Measurements from ENCODE around the gene NSUN2.

The NSUN2 gene

DNA sequence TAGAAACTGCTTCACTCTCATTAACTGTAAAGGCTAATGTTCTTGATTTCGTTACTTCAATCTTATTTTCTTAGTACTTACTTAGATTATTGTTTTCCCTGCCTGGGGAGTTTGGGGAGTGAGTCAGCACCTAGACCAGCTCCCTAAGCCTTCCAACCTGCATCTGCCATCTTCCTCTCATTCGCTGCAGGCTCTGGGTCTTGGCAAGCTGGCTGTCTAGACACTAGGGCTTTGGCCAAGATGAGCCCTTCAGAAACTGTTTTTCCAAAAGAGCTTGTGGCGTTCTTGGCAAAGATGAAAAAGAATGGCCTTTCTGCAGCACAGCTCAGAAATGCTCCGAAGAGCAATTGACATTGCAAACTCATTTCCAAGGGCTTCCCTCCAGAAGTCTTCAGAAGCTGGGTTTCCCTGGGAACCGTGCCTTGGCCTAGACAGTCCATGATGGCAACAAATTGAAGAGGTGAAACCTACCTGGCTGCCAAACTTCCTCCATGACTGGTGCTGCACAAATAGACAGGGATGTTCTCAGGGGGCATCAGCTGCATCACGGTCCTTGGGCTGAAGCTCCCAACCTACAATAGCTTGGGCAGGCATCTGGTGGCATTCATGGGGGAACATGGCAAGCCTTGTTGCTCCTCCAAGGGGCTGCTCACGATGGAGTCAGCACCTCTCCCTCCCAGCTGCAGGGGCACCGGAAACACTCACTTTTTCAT lies 76.6 kb downstream of the NSUN2 start:
- DNase-seq (ENCODE audit: low read depth), result no peak
- H3K4me3 ChIP-seq (ENCODE audit: low read depth, low read length), result no peak overlapping the region
- TF ChIP-seq, protein P1, sequence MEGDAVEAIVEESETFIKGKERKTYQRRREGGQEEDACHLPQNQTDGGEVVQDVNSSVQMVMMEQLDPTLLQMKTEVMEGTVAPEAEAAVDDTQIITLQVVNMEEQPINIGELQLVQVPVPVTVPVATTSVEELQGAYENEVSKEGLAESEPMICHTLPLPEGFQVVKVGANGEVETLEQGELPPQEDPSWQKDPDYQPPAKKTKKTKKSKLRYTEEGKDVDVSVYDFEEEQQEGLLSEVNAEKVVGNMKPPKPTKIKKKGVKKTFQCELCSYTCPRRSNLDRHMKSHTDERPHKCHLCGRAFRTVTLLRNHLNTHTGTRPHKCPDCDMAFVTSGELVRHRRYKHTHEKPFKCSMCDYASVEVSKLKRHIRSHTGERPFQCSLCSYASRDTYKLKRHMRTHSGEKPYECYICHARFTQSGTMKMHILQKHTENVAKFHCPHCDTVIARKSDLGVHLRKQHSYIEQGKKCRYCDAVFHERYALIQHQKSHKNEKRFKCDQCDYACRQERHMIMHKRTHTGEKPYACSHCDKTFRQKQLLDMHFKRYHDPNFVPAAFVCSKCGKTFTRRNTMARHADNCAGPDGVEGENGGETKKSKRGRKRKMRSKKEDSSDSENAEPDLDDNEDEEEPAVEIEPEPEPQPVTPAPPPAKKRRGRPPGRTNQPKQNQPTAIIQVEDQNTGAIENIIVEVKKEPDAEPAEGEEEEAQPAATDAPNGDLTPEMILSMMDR (IDR thresholded peaks at IDR 0.05; ENCODE audit: control insufficient read depth, extremely low read depth, insufficient read depth), result no peak

DNA sequence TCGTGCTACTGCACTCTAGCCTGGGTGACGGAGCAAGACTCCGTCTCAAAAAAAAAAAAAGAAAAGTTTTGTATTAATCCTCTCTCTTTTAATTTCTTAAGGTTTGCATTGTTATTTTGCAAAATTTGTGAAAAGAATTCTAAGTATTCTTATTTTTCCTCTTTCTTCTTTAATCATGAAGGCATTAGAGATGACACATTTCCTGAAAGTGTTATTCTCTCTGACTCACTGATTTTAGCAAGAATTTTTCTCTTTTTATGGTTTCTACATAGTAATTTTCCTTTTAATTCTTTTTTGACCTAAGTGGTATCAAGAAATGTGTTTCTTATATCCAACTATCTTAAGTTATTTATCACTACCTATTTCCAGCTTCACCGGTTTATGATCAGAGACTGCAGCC lies 78.0 kb downstream of the NSUN2 start:
- DNase-seq (ENCODE audit: low read depth), result no peak
- no peak overlapping the region for H3K4me3 ChIP-seq (ENCODE audit: low read depth, low read length)
- TF ChIP-seq, protein P1 (IDR thresholded peaks at IDR 0.05; ENCODE audit: control insufficient read depth, extremely low read depth, insufficient read depth), result no peak

- DNase-seq (ENCODE audit: low read depth), result no peak
- TF ChIP-seq, protein P1 (IDR thresholded peaks at IDR 0.05; ENCODE audit: control insufficient read depth, extremely low read depth, insufficient read depth), result no peak
- no peak overlapping the region for H3K4me3 ChIP-seq (ENCODE audit: low read depth, low read length)
Measured at GRCh38 chr5:6553972-6554371, 78.9 kb downstream of the NSUN2 start.

- no peak for DNase-seq (ENCODE audit: low read depth)
- TF ChIP-seq, protein P1 (IDR thresholded peaks at IDR 0.05; ENCODE audit: control insufficient read depth, extremely low read depth, insufficient read depth), result no peak
- H3K4me3 ChIP-seq (ENCODE audit: low read depth, low read length), result no peak overlapping the region
Measured at GRCh38 chr5:6552612-6553011, 80.2 kb downstream of the NSUN2 start.

DNA sequence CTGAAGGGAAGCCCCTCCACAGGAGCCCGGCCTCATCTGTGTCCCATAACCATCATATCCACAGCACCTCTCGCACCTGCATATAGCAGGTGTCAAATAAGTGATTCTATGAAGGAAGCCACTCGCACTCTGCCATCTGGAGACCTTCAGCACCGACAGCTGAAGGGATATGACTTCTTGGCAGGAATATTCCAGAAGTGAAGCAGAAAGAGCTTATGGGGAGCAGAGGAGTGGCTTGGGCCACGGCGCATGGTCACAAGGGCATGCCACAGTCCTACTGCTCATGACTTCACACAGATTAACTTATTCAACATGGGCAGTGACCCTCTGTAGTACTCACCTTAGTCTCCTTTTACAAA lies 80.9 kb downstream of the NSUN2 start:
- TF ChIP-seq, protein P1 (IDR thresholded peaks at IDR 0.05; ENCODE audit: control insufficient read depth, extremely low read depth, insufficient read depth), result no peak
- no peak for DNase-seq (ENCODE audit: low read depth)

DNA sequence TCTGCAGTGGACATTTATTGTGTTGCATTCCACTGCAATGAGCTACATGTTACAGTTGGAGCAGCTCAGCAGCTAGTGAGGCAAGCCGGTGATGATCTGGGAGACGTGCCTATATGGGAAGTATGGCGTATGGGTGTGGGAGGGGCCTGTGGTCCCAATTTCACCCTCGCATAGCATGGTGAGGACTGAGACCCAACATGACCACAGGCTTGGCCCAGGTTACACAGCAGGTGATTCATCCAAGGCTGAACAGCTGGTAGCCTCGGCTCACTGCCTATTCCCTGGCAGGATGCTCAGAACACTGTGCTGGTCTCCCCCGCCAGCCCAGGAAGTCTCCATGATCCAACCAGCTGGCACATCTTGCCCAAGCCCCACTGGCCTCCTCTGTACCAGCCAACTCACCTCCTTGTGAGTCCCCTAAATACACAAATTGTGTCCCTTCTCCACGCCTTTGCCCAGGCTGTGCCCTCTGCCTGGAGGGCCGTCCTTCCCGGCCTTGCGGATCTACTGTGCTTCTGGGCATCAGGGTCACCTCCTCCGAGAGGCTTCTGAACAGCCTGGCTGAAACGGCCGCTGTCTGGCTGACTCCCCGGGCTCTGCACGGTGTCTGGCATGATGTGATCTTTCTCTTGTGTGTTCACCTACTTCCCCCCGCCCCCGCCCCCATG lies 81.4 kb downstream of the NSUN2 start:
- TF ChIP-seq, protein P1 (IDR thresholded peaks at IDR 0.05; ENCODE audit: control insufficient read depth, extremely low read depth, insufficient read depth), result no peak
- H3K4me3 ChIP-seq (ENCODE audit: low read depth, low read length), result no peak overlapping the region
- DNase-seq (ENCODE audit: low read depth), result no peak

More for the DNA sequence above, 80.9 kb downstream of the NSUN2 start:
- H3K4me3 ChIP-seq (ENCODE audit: low read depth, low read length), result no peak overlapping the region
